Measurements from ENCODE around the gene CXXC5.
A peak's percentile ranks its signal among the peaks of the same experiment; 100 is the strongest.

The CXXC5 gene

GRCh38 chr5:139651043-139651834 is 3.1 kb downstream of the CXXC5 start:
- DNase-seq (ENCODE audit: low spot score), result peak; percentile 58

GRCh38 chr5:139651853-139652787 is 4.0 kb downstream of the CXXC5 start:
- DNase-seq (ENCODE audit: low spot score), result peak; percentile 81

GRCh38 chr5:139652788-139653241 is 4.7 kb downstream of the CXXC5 start:
- DNase-seq (ENCODE audit: low spot score), result no peak

GRCh38 chr5:139653616-139654015 is 5.5 kb downstream of the CXXC5 start:
- DNase-seq (ENCODE audit: low spot score), result no peak

- no peak for DNase-seq (ENCODE audit: low spot score)
Observed at GRCh38 chr5:139654464-139654863, 6.3 kb downstream of the CXXC5 start.

GRCh38 chr5:139654871-139655491 is 6.8 kb downstream of the CXXC5 start:
- no peak for DNase-seq (ENCODE audit: low spot score)

- DNase-seq (ENCODE audit: low spot score), result peak; percentile 60
Observed at GRCh38 chr5:139655727-139656271, 7.7 kb downstream of the CXXC5 start.

- no peak for DNase-seq (ENCODE audit: low spot score)
Observed at GRCh38 chr5:139657363-139658321, 9.5 kb downstream of the CXXC5 start.

GRCh38 chr5:139658501-139658927 is 10.4 kb downstream of the CXXC5 start:
- DNase-seq (ENCODE audit: low spot score), result peak; percentile 61

- DNase-seq (ENCODE audit: low spot score), result peak; percentile 66
Observed at GRCh38 chr5:139658928-139659667, 10.9 kb downstream of the CXXC5 start.

- no peak for DNase-seq (ENCODE audit: low spot score)
Observed at GRCh38 chr5:139659695-139660101, 11.5 kb downstream of the CXXC5 start.

- DNase-seq (ENCODE audit: low spot score), result no peak
Observed at GRCh38 chr5:139660105-139660922, 12.2 kb downstream of the CXXC5 start.

- DNase-seq (ENCODE audit: low spot score), result peak; percentile 94
Observed at GRCh38 chr5:139660923-139661814, 13.0 kb downstream of the CXXC5 start.

- DNase-seq (ENCODE audit: low spot score), result no peak
Observed at GRCh38 chr5:139662617-139663016, 14.5 kb downstream of the CXXC5 start.

- no peak for DNase-seq (ENCODE audit: low spot score)
Observed at GRCh38 chr5:139663207-139664085, 15.3 kb downstream of the CXXC5 start.

GRCh38 chr5:139664086-139664693 is 16.0 kb downstream of the CXXC5 start:
- DNase-seq (ENCODE audit: low spot score), result no peak

Data from AG20443 (cell line).